SIG-M5 treated with dmso at 0.1 percent for 504 hours (cell line): ENCODE results near the gene COP1.

Experiments used
- DNase-seq: peaks from one replicate; lab custom pipeline; 2025; ENCODE audit not compliant: unreplicated experiment; lab: John Stamatoyannopoulos, UW

Gene COP1

DNA sequence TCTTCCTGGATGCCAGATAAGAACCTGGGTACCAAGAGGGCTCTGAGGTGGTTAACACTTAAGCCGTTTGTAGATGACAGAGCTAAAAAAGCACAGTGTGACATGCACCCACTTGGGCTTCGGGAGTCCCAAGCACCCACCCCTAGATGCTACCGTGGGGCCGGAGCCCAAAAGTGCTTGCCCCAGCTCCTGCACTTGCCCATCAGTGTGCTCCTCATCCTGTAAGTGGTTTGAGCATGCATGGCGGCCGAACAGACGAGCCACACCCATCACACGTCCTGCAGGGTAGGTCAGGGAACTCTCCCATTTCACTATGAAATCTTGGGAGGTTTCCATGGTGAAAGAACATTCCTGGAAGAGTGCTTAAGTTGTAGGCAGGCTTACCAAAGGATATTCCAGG lies 304.8 kb downstream of the COP1 start:
- DNase-seq: no peak

DNA sequence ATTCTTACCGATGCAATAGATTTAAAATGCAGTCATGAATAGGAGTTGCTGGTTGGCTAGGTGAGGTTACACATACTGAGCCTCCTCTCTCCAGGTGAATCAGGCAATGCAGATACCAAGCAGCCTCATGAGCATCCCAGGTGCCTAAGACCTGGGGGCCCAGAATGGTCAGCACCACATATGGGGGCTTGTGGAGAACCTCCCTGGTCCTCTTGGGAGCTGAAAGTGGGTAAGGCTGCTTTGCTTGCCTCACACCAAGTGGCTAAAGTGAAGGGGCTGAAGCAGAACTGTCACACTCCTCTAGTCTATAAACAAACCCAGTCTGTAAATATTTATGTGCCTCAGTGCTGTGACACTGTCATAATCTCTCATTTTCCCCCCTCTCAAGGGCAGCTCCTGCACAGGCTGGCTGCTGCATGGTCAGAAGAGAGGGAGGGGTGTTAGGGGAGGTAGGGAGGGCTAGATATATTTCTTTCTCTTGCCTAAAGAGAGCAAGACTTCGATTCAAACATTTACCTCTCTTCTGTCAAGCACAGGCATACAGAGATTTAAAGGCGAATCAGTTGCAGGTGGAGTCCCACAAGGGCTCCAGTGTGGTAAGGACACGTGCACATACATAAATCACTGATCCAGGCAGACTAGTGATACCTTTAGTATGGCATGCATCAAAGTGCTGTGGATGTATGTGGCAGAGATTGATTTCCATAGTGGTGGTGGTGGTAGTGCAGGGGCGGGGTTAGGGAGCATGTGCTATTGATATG lies 305.8 kb downstream of the COP1 start:
- no peak for DNase-seq

DNA sequence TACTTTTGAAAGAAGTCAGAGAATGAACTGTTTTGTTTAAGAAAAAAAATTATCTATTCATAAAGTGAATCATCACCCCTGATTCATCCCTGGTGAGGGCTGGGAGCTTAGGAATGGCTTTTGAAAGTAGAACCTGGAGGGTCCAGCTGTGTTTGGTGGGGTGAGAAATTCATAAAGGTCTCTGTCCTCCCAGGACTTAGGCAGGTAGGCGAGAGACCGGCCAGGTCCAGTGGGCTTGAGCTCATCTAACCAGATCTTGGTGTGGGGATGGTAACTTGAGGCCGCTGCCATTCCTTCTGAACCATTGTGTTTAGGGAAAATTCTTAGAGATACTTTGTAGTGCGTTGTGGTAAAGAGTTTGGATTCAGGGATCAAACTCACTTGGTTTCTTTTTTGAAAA lies 306.9 kb downstream of the COP1 start:
- DNase-seq: no peak

DNA sequence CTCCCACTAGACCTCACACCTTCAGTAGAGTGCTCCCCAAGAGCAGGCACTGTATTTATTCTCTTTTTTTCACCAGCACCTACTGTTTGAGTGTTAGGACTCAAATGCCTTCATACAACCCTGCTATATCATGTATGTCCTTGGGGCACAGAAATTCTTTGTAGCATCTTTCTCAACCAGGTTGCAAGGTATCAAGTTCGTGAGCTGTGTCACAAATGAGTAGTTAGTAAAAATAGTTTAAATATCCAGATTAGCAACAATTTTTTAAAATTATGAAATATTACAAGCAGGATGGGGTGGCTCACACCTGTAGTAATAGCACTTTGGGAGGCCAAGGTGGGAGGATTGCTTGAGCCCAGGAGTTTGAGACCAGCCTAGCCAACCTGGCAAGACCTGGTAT lies 311.1 kb downstream of the COP1 start:
- no peak for DNase-seq
